ENCODE results near the gene ALK. TPM values are rescaled to one million over a fixed set of nuclear protein-coding genes. Genes with fewer than 3 reads are reported as not detected.

Gene ALK
- total and polyA plus RNA-seq, 2 donors (not counting 1 experiment from before 2014, with no cell fraction given): not detected

- no peaks in the 10 kb centered on the region for H3K4me1 Mint-ChIP-seq
- H3K9me3 Mint-ChIP-seq (ENCODE audit: insufficient read depth): no peaks in the 10 kb centered on the region
- Histone ChIP-seq H3K9me3 (ENCODE audit: control extremely low read depth in 1 of 3, control insufficient read depth in 2 of 3, insufficient read depth in 1 of 3, low read length in 2 of 3) (no peaks in the 10 kb centered on the region), H2AFZ (ENCODE audit: insufficient read depth, low read depth, low read length, poor library complexity, severe bottlenecking) (no peak overlapping the region), H3K4me3 (ENCODE audit: control extremely low read depth in 1 of 5, extremely low read depth in 1 of 5, insufficient read depth in 1 of 5, low read depth in 2 of 5, low read length in 4 of 5) (no peak overlapping the region), H3K27me3 (replicated peaks in 1 of 4; ENCODE audit: control extremely low read depth in 1 of 4, control insufficient read depth in 3 of 4, insufficient read depth in 4 of 4, low read length in 3 of 4) (peaks cover 0 to 8% (median 1%) of the 10 kb centered on the region in 4 experiments), H3K27ac (ENCODE audit: low read length in 2 of 2) (no peak overlapping the region), H3K4me2 (replicated peaks; ENCODE audit: low read depth, low read length, poor library complexity, severe bottlenecking) (no peak overlapping the region), H4K20me1 (ENCODE audit: control insufficient read depth, insufficient read depth, low read length, poor library complexity, severe bottlenecking) (no peaks in the 10 kb centered on the region), H3K9ac (ENCODE audit: low read length) (no peak overlapping the region), H3K4me1 (ENCODE audit: control insufficient read depth in 2 of 2, insufficient read depth in 2 of 2, low read length in 2 of 2) (no peaks in the 10 kb centered on the region), H3K36me3 (replicated peaks in 1 of 2; ENCODE audit: control extremely low read depth in 1 of 2, control insufficient read depth in 1 of 2, extremely low read depth in 1 of 2, insufficient read depth in 2 of 2, low read length in 1 of 2) (no peaks in the 10 kb centered on the region), H3K79me2 (ENCODE audit: control insufficient read depth, insufficient read depth, low read length) (no peaks in the 10 kb centered on the region)
- H3K27me3 Mint-ChIP-seq: peaks cover 17% of the 10 kb centered on the region
- ATAC-seq (ENCODE audit: low read depth) (no peak), DNase-seq (no peak)
- TF ChIP-seq EZH2 (IDR thresholded peaks at IDR 0.05; ENCODE audit: borderline replicate concordance, insufficient read depth, low read depth, low read length, poor library complexity, severe bottlenecking) (no peak), CTCF (IDR thresholded peaks at IDR 0.05) (no peak)
- H3K4me3 Mint-ChIP-seq: no peak overlapping the region
- ChIA-PET POLR2A (no interaction called here), CTCF (no interaction called here)
- intact Hi-C loops (cut with micrococcal nuclease): no loop called here
- 13% methylated on average over 2 of the region's 3 CpGs for WGBS (ENCODE audit: insufficient coverage)
- no peak overlapping the region for H3K27ac Mint-ChIP-seq
These were observed 561.2 kb downstream of the ALK start for GRCh38 chr2:29360016-29360784.

- no peak for TF ChIP-seq EZH2 (IDR thresholded peaks at IDR 0.05; ENCODE audit: borderline replicate concordance, insufficient read depth, low read depth, low read length, poor library complexity, severe bottlenecking)
- H3K79me2 ChIP-seq (ENCODE audit: control insufficient read depth, insufficient read depth, low read length): no peaks in the 10 kb centered on the region
- H3K4me2 ChIP-seq (replicated peaks; ENCODE audit: low read depth, low read length, poor library complexity, severe bottlenecking): no peak overlapping the region
- ChIA-PET CTCF (no interaction called here), POLR2A (no interaction called here)
- H3K9me3 Mint-ChIP-seq (ENCODE audit: insufficient read depth): no peaks in the 10 kb centered on the region
- no peaks in the 10 kb centered on the region for H3K36me3 ChIP-seq (replicated peaks in 1 of 2; ENCODE audit: control extremely low read depth in 1 of 2, control insufficient read depth in 1 of 2, extremely low read depth in 1 of 2, insufficient read depth in 2 of 2, low read length in 1 of 2)
- no peak overlapping the region for H3K9ac ChIP-seq (ENCODE audit: low read length)
- DNase-seq (no peak), ATAC-seq (ENCODE audit: low read depth) (no peak)
- no peaks in the 10 kb centered on the region for H4K20me1 ChIP-seq (ENCODE audit: control insufficient read depth, insufficient read depth, low read length, poor library complexity, severe bottlenecking)
- no peak overlapping the region for H3K27ac Mint-ChIP-seq
- no CpG with 5 or more reads among the region's 1 CpG for WGBS (ENCODE audit: insufficient coverage)
- peaks cover 21% of the 10 kb centered on the region for H3K27me3 Mint-ChIP-seq
- H3K4me3 ChIP-seq (ENCODE audit: control extremely low read depth in 1 of 5, extremely low read depth in 1 of 5, insufficient read depth in 1 of 5, low read depth in 2 of 5, low read length in 4 of 5): no peak overlapping the region
- peaks cover 0 to 3% (median 0%) of the 10 kb centered on the region in 4 experiments for H3K27me3 ChIP-seq (replicated peaks in 1 of 4; ENCODE audit: control extremely low read depth in 1 of 4, control insufficient read depth in 3 of 4, insufficient read depth in 4 of 4, low read length in 3 of 4)
- no peak overlapping the region for H2AFZ ChIP-seq (ENCODE audit: insufficient read depth, low read depth, low read length, poor library complexity, severe bottlenecking)
- H3K9me3 ChIP-seq (ENCODE audit: control extremely low read depth in 1 of 3, control insufficient read depth in 2 of 3, insufficient read depth in 1 of 3, low read length in 2 of 3): no peaks in the 10 kb centered on the region
- H3K27ac ChIP-seq (ENCODE audit: low read length in 2 of 2): no peak overlapping the region
- no peak overlapping the region for H3K4me3 Mint-ChIP-seq
- intact Hi-C loops (cut with micrococcal nuclease): no loop called here
- no peaks in the 10 kb centered on the region for H3K4me1 ChIP-seq (ENCODE audit: control insufficient read depth in 2 of 2, insufficient read depth in 2 of 2, low read length in 2 of 2)
- no peaks in the 10 kb centered on the region for H3K4me1 Mint-ChIP-seq
These were observed 567.9 kb downstream of the ALK start for GRCh38 chr2:29353403-29353991.
